ENCODE measurements around the gene CHML.

CHML gene

DNA sequence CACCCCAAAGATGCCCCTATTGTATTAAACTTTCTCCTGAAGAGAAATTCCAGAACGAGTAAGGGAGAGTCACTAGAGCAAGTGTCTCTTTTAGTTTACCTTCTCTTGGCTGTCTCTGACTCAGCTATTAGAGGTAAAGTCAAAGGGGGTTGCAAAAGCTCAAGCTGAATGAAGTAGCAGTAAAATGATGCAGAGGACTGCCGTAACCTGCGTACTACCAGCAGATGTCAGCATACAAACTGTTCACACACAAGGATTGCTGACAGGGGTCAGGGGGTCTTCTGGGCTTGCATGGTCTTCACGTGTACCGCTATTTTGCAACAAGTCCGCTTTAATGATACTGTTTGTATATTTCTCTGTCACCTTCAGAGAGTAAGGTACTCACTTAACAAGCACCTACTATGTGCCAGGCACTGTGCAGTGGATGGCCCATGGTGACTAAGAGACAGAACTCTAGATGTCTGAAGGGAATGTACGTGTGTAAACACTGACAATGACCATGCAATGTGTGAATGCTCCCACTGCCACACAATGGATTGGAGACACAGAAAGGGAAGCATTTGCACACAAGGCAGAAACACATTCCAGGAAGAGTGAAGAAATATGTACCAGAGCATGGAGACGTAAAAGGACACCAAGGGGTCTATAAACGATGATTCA, 34.9 kb downstream of the CHML start:
- DNase-seq: no peak
- intact Hi-C loops (cut with DNase I): loop anchor here (10.0 kb wide), 1 partner anchor 230 kb away; no protein-coding TSS in a partner anchor

DNA sequence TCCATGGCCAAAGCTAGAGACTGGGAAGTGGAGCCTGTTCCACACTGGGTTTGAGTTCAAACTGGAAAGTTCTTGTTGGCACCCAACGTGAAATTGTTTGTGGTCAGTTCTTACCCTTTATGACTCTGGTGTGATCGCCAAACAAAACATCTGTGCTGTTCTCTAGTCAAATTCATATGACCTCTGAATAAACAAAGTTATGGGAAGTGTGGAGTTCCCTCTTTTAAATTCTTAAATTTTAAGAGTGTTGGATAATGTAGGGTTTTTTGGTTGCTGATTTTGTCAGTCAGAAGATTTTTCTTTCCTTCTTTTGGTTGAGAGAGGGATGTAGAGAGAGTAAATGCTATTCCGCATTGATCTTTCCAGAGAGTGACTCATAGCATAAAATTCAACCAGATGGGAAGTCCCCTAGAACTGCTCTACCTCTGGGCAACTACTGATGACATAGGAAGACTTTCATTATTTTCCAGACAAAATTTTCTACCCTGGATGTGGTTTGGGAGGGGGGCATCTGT, 36.4 kb downstream of the CHML start:
- intact Hi-C loops (cut with DNase I): loop anchor here (10.0 kb wide), 1 partner anchor 231 kb away; no protein-coding TSS in a partner anchor
- DNase-seq: no peak

DNA sequence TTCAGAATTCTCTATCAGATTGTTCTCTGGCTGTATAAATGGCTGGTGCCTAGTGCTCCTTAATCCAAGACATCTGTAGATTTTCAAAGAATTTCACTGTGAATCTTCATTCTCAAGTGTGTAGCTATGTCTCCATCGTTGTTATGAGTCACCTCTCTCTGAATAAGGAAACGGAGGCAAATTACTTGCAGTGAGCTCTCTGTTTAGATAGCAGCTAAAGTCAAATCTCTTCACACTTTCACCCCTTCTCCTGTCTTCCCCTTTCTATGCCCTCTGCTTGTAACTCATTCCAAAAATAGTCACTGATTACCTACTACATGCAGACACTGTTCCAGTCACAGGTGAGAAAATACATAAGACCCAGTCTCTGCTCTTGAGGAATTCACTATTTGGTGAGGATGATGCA, 39.7 kb downstream of the CHML start:
- no peak for DNase-seq
- intact Hi-C loops (cut with DNase I): loop anchor here (10.0 kb wide), 1 partner anchor 234 kb away; no protein-coding TSS in a partner anchor

DNA sequence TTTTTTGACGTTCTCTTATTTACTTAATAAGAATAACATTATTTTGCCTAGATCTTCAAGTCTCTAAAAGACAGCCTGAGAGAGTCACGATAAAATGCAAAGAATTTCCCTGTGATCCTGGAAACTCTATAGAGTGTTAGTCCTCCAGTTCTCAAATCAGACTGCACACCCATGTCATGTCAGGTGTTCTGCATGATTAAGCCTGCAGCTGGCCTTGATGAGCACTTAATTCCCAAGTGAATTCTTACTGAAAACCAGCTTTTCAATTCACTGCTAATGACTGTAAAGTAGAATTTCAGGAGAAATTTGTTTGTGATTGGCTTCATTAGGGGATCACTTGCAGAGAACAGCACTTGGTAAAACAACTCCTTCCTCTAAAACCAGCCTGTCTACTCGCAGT, 41.9 kb downstream of the CHML start:
- DNase-seq: no peak
- intact Hi-C loops (cut with DNase I): no loop called here

DNA sequence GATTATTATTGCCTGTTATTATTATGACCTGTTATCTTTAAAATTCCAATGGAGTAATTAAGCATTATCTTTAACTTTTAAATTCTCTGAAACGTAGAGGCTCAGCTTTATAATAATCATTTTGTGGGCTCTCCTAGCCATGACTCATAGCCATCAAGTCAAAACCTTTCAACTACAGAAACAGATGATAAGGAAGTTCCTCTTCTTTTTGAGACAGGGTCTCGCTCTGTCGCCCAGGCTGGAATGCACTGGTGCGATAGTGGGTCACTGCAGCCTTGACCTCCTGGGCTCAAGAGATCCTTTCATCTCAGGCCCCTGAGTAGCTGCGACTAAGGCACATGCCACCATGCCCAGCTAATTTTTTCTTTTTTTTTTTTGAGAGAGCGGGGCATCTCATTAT, 43.5 kb downstream of the CHML start:
- intact Hi-C loops (cut with DNase I): no loop called here
- no peak for DNase-seq

DNA sequence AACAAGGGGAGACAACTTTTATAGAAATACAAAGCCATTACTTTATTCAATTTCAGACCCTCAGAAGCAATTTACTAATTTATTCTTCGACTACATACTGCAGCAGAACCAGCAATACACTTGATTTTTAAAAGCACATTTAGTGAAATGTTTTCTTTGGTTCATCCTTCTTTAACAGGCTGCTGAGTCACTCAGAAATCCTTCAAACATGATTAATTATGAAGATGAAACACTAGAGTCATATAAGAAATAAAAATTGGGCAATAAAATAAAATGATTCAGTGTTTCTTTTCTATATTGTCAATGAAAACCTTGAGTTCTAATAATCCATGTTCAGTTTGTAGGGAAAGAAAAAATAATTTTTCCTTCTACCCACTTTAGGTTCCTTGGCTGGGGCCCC, 47.0 kb downstream of the CHML start:
- intact Hi-C loops (cut with DNase I): no loop called here
- DNase-seq: no peak

DNA sequence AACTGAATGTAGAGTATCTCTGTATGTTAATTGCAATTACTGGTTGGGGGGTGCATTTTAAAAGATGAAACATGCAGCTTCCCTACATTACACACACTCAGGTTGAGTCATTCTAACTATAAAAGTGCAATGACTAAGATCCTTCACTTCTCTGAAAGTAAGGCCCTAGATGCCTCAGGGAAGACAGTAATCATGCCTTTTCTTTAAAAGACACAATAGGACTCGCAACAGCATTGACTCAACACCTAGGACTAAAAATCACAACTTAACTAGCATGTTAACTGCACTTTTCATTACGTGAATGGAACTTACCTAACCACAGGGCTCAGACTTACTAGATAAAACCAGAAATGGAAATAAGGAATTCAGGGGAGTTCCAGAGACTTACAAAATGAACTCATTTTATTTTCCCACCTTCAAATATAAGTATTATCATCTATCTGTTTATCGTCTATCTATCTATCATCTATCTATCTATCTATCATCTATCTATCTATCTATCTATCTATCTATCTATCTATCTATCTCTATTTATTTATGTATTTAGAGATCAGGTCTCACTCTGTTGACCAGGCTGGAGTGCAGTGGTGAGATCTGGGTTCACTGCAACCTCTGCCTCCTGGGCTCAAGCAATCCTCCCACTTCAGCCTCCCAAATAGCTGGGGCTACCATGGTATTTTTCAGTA, 47.8 kb downstream of the CHML start:
- no peak for DNase-seq
- intact Hi-C loops (cut with DNase I): no loop called here

DNA sequence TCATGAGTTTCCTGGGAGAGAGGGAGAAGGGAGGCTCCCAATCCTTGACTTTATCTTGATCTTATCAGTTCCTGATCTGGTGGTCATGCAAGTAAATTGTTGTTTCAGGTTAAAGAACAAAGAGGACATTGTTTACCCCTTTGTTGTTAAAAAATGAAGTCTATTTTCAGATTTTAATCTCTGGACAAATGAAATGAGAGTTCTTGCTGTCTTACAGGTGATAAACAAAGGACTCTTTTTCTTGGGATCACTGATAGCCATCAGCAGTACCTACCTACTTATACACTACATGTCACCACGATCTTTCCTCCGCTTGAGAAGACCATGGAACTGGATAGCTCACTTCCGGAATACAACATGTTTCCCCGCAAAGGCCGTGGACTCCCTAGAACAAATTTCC, 48.4 kb downstream of the CHML start:
- intact Hi-C loops (cut with DNase I): no loop called here
- DNase-seq: no peak

DNA sequence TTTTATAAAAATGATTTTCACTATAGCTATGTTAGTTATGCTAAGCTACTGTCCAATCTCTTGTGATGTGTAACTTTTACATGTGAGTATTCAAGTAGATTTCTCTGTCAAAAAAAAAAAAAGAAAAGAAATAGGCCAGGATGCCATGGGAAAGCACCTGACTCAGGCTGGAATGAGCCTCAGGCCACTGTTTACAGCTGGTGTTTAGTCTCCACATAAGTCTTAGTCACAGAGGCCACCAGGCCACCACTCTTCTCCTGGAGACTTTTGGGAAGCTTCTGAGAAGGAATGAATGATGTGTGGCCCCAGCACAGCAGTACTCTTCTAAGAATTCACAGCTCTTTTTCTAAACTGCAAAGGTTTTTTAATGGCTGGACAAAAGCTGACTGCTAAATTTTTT, 48.9 kb downstream of the CHML start:
- DNase-seq: no peak
- intact Hi-C loops (cut with DNase I): no loop called here

DNA sequence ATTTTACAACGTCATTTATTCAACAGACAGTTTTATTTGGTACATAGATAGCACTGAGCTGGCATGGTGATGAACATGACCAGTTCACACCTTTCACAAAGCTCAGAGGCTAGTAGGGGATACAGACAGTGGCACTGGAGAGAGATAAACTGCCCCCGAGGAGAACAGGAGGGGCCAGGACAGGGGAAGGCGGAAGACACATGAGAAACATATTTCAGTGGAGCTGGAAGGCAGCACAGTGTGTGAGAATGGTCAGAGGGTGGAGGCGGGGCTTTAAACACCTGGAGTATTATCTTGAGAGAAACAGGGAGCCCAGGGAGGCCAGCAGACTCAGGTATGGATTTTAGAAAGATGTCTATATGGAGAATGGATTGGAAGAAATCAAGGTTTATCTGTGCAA, 49.5 kb downstream of the CHML start:
- no peak for DNase-seq
- intact Hi-C loops (cut with DNase I): no loop called here
